BJ (cell line): ENCODE data around the gene RNF213. TPM values are rescaled to one million over a fixed set of nuclear protein-coding genes. Genes with fewer than 3 reads are reported as not detected.

Source experiments
- CTCF ChIA-PET: fragments of 350-600 bp; formaldehyde crosslinking; extraction: SDS; loops from one replicate; lab custom pipeline; 2021; ENCODE audit warnings: antibody characterized with exemption, inconsistent platforms; lab: Yijun Ruan, JAX
- POLR2A ChIA-PET: fragments of 300-600 bp; sonication (Branson Sonifier 250); formaldehyde crosslinking; extraction: SDS; loops from one replicate; lab custom pipeline; 2021; ENCODE audit warnings: antibody characterized with exemption; lab: Charles Lee
- DNase-seq: peaks from one replicate; pipeline ENCODE4 v3.0.0-alpha.2; 2011; ENCODE audit warnings: low read depth
- H3K27me3 ChIP-seq: 2 replicates; pipeline ENCODE4 v1.6.0; 2011; ENCODE audit warnings: low read length; ENCODE audit not compliant: control insufficient read depth, insufficient read depth
- H3K36me3 ChIP-seq: 2 replicates; pipeline ENCODE4 v1.5.1; 2011; ENCODE audit warnings: low read length; ENCODE audit not compliant: control insufficient read depth, insufficient read depth
- H3K4me3 ChIP-seq: 2 replicates; pipeline ENCODE4 v1.5.1; 2011; ENCODE audit warnings: low read depth, mild to moderate bottlenecking, control low read depth, low read length
- polyA plus RNA-seq: library from polyadenylated mRNA; depleted of rRNA; stranded (reverse); fragments of >200 nt; gene quantifications from 2 replicates; pipeline ENCODE4 v1.2.3, GENCODE V29; 2011
- TF ChIP-seq, protein P1 (sequence below): IDR thresholded peaks from 2 replicates; pipeline ENCODE4 v1.5.1; 2011; ENCODE audit warnings: low read depth, mild to moderate bottlenecking, control low read depth, inconsistent platforms, low read length, moderate library complexity; ENCODE audit not compliant: insufficient read depth

Gene RNF213
- polyA plus RNA-seq, 1 experiment: 53.1 TPM

DNA sequence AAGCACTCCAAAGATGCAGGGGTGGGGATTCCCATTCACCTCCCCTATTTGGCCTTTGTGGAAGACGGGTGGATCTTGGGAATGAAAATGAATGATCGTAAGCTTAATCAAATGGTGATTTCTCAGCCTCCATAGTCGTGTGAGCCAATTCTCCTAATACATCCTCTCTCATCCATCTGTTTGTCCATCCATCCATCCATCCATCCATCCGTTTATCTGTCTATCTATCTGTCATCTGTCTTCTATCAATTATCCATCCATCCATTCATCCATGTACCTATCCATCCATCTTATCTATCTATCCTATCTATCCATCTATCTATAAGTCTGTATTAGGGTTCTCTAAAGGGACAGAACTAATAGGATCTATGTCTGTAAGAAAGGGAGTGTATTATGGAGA, 7.8 kb downstream of the RNF213 start:
- H3K27me3 ChIP-seq: no peaks in the 10 kb centered on the region
- TF ChIP-seq, protein P1, sequence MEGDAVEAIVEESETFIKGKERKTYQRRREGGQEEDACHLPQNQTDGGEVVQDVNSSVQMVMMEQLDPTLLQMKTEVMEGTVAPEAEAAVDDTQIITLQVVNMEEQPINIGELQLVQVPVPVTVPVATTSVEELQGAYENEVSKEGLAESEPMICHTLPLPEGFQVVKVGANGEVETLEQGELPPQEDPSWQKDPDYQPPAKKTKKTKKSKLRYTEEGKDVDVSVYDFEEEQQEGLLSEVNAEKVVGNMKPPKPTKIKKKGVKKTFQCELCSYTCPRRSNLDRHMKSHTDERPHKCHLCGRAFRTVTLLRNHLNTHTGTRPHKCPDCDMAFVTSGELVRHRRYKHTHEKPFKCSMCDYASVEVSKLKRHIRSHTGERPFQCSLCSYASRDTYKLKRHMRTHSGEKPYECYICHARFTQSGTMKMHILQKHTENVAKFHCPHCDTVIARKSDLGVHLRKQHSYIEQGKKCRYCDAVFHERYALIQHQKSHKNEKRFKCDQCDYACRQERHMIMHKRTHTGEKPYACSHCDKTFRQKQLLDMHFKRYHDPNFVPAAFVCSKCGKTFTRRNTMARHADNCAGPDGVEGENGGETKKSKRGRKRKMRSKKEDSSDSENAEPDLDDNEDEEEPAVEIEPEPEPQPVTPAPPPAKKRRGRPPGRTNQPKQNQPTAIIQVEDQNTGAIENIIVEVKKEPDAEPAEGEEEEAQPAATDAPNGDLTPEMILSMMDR: no peak
- peaks cover 16% of the 10 kb centered on the region for H3K36me3 ChIP-seq
- POLR2A ChIA-PET: no interaction called here
- no peak for DNase-seq
- CTCF ChIA-PET: no interaction called here
- no peak overlapping the region for H3K4me3 ChIP-seq

DNA sequence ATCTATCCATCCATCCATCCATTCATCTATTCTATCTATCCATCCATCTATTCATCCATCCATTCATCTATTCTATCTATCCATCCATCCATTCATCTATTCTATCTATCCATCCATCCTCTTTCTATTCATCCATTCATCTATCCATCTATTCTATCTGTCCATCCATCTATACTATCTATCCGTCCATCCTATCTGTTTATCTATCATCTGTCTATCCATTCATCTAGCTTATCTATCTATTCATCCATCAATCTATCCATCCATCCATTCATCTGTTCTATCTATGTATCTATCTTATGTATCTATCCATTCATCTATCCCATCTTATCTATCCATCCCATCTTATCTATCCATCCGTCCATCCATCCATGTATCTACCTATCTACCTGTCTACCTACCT, 8.8 kb downstream of the RNF213 start:
- DNase-seq: no peak
- POLR2A ChIA-PET: no interaction called here
- TF ChIP-seq, protein P1: no peak
- H3K36me3 ChIP-seq: peaks cover 18% of the 10 kb centered on the region
- CTCF ChIA-PET: no interaction called here
- no peaks in the 10 kb centered on the region for H3K27me3 ChIP-seq
- no peak overlapping the region for H3K4me3 ChIP-seq

DNA sequence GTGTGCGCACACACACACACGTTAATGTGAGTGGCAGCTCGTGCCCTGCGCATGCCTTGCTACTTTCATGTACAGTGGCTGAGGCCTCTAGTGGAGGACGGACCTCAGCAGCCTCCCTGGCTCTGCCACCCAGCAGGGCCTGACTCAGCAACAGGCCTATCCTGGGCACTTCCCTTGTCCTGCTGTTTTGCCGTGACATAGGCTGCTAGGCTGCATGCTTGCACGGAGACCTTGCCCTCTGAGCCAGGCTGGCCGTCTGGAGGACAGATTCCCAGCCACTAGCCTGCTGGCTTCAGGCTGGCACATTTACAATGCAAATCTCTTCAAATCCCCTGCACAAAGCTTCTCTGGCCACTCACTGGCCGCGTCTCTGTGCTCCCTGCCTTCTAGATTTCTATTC, 9.5 kb downstream of the RNF213 start:
- peaks cover 14% of the 10 kb centered on the region for H3K36me3 ChIP-seq
- no peaks in the 10 kb centered on the region for H3K27me3 ChIP-seq
- DNase-seq: no peak
- ChIA-PET CTCF (interaction anchor here (0.6 to 1.2 kb wide), 2 partner anchors 73 to 762 kb away, joined by 3 read pairs; no protein-coding TSS in a partner anchor), POLR2A (no interaction called here)
- TF ChIP-seq, protein P1: no peak
- H3K4me3 ChIP-seq: no peak overlapping the region

DNA sequence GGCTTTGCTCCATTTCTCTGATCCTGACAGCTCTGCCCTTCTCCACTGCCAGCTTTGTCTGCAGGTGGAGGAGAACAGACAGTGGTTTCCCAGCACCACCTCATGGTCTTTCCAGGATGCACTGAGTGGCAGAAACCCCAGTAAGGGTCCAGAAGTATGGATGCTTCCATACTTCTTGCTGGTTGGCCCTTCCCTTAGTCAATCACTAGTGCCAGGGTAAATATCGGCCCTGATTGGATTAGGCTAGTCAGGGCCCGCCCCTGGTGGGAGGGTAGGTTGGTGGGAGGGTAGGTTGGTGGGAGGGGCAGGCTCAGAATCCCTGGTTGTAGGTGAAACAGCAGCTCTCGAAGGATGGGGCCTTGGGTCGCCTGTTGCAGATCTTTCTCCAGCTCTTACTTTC, 10.2 kb downstream of the RNF213 start:
- Histone ChIP-seq H3K27me3 (no peaks in the 10 kb centered on the region), H3K4me3 (no peak overlapping the region), H3K36me3 (peaks cover 14% of the 10 kb centered on the region)
- POLR2A ChIA-PET: no interaction called here
- no peak for DNase-seq
- CTCF ChIA-PET: interaction anchor here (0.6 to 1.2 kb wide), 2 partner anchors 74 to 761 kb away, joined by 3 read pairs; no protein-coding TSS in a partner anchor
- TF ChIP-seq, protein P1: no peak

DNA sequence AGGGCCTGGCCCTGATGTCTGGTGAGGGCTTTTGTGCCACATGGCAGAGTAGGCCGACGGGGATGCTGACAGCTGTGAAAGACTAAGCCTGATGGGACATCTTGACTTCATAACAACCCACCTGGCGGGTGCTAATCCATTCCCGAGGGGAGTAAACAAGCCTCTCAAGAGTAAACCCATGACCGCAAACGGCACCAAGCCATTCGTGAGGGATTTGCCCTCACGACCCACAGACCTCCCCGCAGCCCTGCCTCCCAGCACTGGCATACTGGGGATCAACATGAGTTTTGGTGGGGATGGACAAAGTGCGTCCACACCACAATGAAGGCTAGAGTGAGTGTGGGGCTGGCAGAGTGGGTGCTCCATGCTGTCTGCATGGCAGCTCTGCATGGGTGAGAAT, 11.7 kb downstream of the RNF213 start:
- no peak for DNase-seq
- Histone ChIP-seq H3K27me3 (no peaks in the 10 kb centered on the region), H3K36me3 (peaks cover 12% of the 10 kb centered on the region), H3K4me3 (no peak overlapping the region)
- TF ChIP-seq, protein P1: no peak
- CTCF ChIA-PET: interaction anchor here (0.9 kb wide), 1 partner anchor 171 kb away, joined by 3 read pairs; the partner anchor contains the start of gene GAA
- POLR2A ChIA-PET: no interaction called here
